Measurements from ENCODE around the gene CADPS2. TPM values are rescaled to one million over a fixed set of nuclear protein-coding genes. Genes with fewer than 3 reads are reported as not detected.

CADPS2 gene
- polyA plus RNA-seq, 1 donor (not counting 4 experiments of a cell fraction or from before 2014, with no cell fraction given): 0.35 TPM

DNA sequence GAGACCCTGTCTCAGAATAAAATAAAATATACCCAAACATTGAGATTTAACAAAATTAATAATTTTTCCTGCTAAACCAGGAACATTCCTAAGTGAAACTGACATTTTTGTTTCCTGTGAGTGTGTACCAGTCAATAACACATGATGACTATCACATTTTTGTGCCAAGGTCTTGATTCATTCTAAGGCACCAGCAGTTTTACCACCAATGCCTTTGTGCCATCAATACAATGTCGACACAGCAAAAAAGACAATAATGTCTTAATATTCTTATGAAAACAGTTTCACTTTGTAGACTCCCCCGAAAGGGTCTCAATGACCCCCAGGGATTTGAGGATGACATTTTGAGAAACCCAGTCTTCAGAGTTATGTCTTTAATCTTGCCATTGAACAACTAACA lies 7.2 kb upstream of the CADPS2 start:
- Histone ChIP-seq H3K4me3 (ENCODE audit: control insufficient read depth in 2 of 3, extremely low read depth in 1 of 3, insufficient read depth in 2 of 3, low read depth in 1 of 3, low read length in 3 of 3) (no peak overlapping the region), H3K27me3 (ENCODE audit: control insufficient read depth, extremely low read depth, insufficient read depth, low read length) (no peaks in the 10 kb centered on the region), H4K20me1 (ENCODE audit: control insufficient read depth, extremely low read depth, insufficient read depth, low read length) (no peaks in the 10 kb centered on the region), H3K36me3 (ENCODE audit: control insufficient read depth in 2 of 2, extremely low read depth in 1 of 2, insufficient read depth in 2 of 2, low read length in 2 of 2) (no peaks in the 10 kb centered on the region), H3K4me2 (ENCODE audit: control insufficient read depth, extremely low read depth, insufficient read depth, low read depth, low read length) (no peak overlapping the region), H2AFZ (ENCODE audit: control insufficient read depth, low read length) (no peak overlapping the region), H3K4me1 (ENCODE audit: control insufficient read depth, extremely low read depth, insufficient read depth, low read length) (no peaks in the 10 kb centered on the region), H3K27ac (ENCODE audit: control insufficient read depth, insufficient read depth, low read length) (no peak overlapping the region), H3K79me2 (ENCODE audit: control insufficient read depth, insufficient read depth, low read length) (no peaks in the 10 kb centered on the region), H3K9ac (ENCODE audit: control insufficient read depth, extremely low read depth, insufficient read depth, low read length) (no peak overlapping the region), H3K9me3 (ENCODE audit: control insufficient read depth, low read depth, low read length) (no peaks in the 10 kb centered on the region), H3K9me1 (ENCODE audit: control insufficient read depth, extremely low read depth, insufficient read depth, low read length) (no peaks in the 10 kb centered on the region)
- no peak for FAIRE-seq
- dilution Hi-C loops (cut with MboI; ENCODE audit: extremely low pct_ligation_motif_present, low sequenced_read_pairs): no loop called here
- no peak for DNase-seq (ENCODE audit: low read depth, low spot score)
- no peak for TF ChIP-seq CTCF (optimal IDR thresholded peaks at IDR 0.05 in 1 of 3, IDR thresholded peaks at IDR 0.05 in 1 of 3, conservative IDR thresholded peaks at IDR 0.05 in 1 of 3; ENCODE audit: extremely low read depth in 1 of 3, insufficient read depth in 2 of 3, low read length in 3 of 3)
- no peak for TF ChIP-seq EZH2 (IDR thresholded peaks at IDR 0.05; ENCODE audit: low read length)

DNA sequence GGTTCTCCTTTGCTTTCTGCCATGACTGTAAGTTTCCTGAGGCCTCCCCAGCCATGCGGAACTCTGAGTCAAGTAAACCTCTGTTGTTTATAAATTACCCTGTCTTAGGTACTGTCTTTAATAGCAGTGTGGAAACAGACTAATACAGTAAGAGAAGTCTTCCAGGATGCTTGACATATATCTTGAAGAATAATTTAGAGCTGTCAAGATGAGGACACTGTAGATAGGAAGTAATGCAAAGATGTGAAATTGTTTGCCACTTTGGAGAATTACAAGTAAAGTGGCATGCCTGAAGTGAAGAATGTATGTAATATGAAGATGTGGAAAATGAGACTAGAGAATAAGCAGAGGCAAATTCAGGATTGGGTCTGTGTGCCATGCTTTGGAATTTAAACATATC lies 2.9 kb upstream of the CADPS2 start:
- Histone ChIP-seq H3K27ac (ENCODE audit: control insufficient read depth, insufficient read depth, low read length) (no peak overlapping the region), H3K9me1 (ENCODE audit: control insufficient read depth, extremely low read depth, insufficient read depth, low read length) (no peaks in the 10 kb centered on the region), H3K4me3 (ENCODE audit: control insufficient read depth in 2 of 3, extremely low read depth in 1 of 3, insufficient read depth in 2 of 3, low read depth in 1 of 3, low read length in 3 of 3) (no peak overlapping the region), H3K27me3 (ENCODE audit: control insufficient read depth, extremely low read depth, insufficient read depth, low read length) (peaks cover 23% of the 10 kb centered on the region), H2AFZ (ENCODE audit: control insufficient read depth, low read length) (no peak overlapping the region), H3K9ac (ENCODE audit: control insufficient read depth, extremely low read depth, insufficient read depth, low read length) (no peak overlapping the region), H3K4me1 (ENCODE audit: control insufficient read depth, extremely low read depth, insufficient read depth, low read length) (peaks cover 10% of the 10 kb centered on the region), H4K20me1 (ENCODE audit: control insufficient read depth, extremely low read depth, insufficient read depth, low read length) (no peaks in the 10 kb centered on the region), H3K36me3 (ENCODE audit: control insufficient read depth in 2 of 2, extremely low read depth in 1 of 2, insufficient read depth in 2 of 2, low read length in 2 of 2) (no peaks in the 10 kb centered on the region), H3K9me3 (ENCODE audit: control insufficient read depth, low read depth, low read length) (no peaks in the 10 kb centered on the region), H3K4me2 (ENCODE audit: control insufficient read depth, extremely low read depth, insufficient read depth, low read depth, low read length) (no peak overlapping the region), H3K79me2 (ENCODE audit: control insufficient read depth, insufficient read depth, low read length) (no peaks in the 10 kb centered on the region)
- FAIRE-seq: no peak
- dilution Hi-C loops (cut with MboI; ENCODE audit: extremely low pct_ligation_motif_present, low sequenced_read_pairs): no loop called here
- TF ChIP-seq CTCF (optimal IDR thresholded peaks at IDR 0.05 in 1 of 3, IDR thresholded peaks at IDR 0.05 in 1 of 3, conservative IDR thresholded peaks at IDR 0.05 in 1 of 3; ENCODE audit: extremely low read depth in 1 of 3, insufficient read depth in 2 of 3, low read length in 3 of 3): no peak
- no peak for TF ChIP-seq EZH2 (IDR thresholded peaks at IDR 0.05; ENCODE audit: low read length)
- DNase-seq (ENCODE audit: low read depth, low spot score): no peak

Data from keratinocyte (primary cell).